ENCODE results near the gene SPINT3. TPM values are rescaled to one million over a fixed set of nuclear protein-coding genes. Genes with fewer than 3 reads are reported as not detected.

Gene SPINT3
- total RNA-seq, 4 donors from 2014 or later: 3.2 TPM; not detected in 3

GRCh38 chr20:45548410-45548809 is 33.0 kb upstream of the SPINT3 start:
- H3K4me3 ChIP-seq: no peak overlapping the region
- 93% methylated on average over 7 of the region's 7 CpGs for WGBS
- no peaks in the 10 kb centered on the region for H3K27me3 ChIP-seq
- no peak for DNase-seq (ENCODE audit: low spot score in 2 of 2)
- H3K36me3 ChIP-seq: no peaks in the 10 kb centered on the region
- H3K9me3 ChIP-seq: no peaks in the 10 kb centered on the region
- no peaks in the 10 kb centered on the region for H3K4me1 ChIP-seq
- H3K27ac ChIP-seq: no peak overlapping the region
- TF ChIP-seq POLR2AphosphoS5 (IDR thresholded peaks at IDR 0.05) (no peak), POLR2A (IDR thresholded peaks at IDR 0.05) (no peak), CTCF (IDR thresholded peaks at IDR 0.05) (no peak), EP300 (IDR thresholded peaks at IDR 0.05) (no peak)

DNA sequence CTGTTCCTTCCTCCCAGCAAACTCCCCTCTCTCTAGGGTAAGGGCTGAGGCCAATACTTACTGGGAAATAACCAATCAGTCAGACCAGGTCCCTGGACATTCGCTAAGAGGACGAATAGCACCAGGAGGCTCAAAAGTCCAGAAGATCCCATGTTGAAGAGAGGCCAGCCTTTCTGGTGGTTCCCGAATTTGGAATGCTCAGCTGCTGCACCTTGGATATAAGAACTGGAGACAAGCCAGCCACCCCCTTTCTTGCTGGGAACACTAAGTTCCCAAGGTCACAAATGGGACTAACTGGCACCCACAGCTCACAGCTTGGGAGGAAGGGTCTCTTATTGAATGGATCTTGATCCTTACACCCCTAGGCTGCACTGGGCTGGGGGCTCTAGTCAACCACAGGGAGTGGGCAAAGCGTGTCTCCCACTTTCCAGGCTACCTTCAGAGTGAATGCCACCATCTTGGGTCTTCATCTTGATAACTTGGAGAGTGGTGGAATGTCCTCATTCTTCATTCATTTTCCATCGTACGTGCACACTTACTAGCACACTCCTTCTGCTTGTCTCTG is 31.9 kb upstream of the SPINT3 start, which contains the start of gene EPPIN:
Gene EPPIN, minus strand, starts transcription at position 196 of the 565 bp plus-strand sequence. Its CDS starts 44 bp downstream, at position 152.
- TF ChIP-seq CTCF (IDR thresholded peaks at IDR 0.05) (no peak), POLR2A (IDR thresholded peaks at IDR 0.05) (no peak), POLR2AphosphoS5 (IDR thresholded peaks at IDR 0.05) (no peak), EP300 (IDR thresholded peaks at IDR 0.05) (no peak)
- H3K27ac ChIP-seq: no peak within 1 kb of the TSS
- H3K4me1 ChIP-seq: no peaks in the 10 kb centered on the region
- 86% methylated on average over 6 of the region's 6 CpGs for WGBS
- no peak for DNase-seq (ENCODE audit: low spot score in 2 of 2)
- H3K36me3 ChIP-seq: no peaks in the 10 kb centered on the region
- no peaks in the 10 kb centered on the region for H3K9me3 ChIP-seq
- H3K27me3 ChIP-seq: no peaks in the 10 kb centered on the region
- no peak within 1 kb of the TSS for H3K4me3 ChIP-seq

- no peaks in the 10 kb centered on the region for H3K9me3 ChIP-seq
- no peaks in the 10 kb centered on the region for H3K4me1 ChIP-seq
- H3K27ac ChIP-seq: no peak overlapping the region
- DNase-seq (ENCODE audit: low spot score in 2 of 2): no peak
- TF ChIP-seq POLR2AphosphoS5 (IDR thresholded peaks at IDR 0.05) (no peak), EP300 (IDR thresholded peaks at IDR 0.05) (no peak), POLR2A (IDR thresholded peaks at IDR 0.05) (no peak), CTCF (IDR thresholded peaks at IDR 0.05) (peak in 1 of 2 donors; percentile 20)
- H3K4me3 ChIP-seq: no peak overlapping the region
- WGBS: 30% methylated on average over 5 of the region's 5 CpGs
- no peaks in the 10 kb centered on the region for H3K27me3 ChIP-seq
- no peaks in the 10 kb centered on the region for H3K36me3 ChIP-seq
These were observed 30.5 kb upstream of the SPINT3 start for GRCh38 chr20:45545754-45546453.

DNA sequence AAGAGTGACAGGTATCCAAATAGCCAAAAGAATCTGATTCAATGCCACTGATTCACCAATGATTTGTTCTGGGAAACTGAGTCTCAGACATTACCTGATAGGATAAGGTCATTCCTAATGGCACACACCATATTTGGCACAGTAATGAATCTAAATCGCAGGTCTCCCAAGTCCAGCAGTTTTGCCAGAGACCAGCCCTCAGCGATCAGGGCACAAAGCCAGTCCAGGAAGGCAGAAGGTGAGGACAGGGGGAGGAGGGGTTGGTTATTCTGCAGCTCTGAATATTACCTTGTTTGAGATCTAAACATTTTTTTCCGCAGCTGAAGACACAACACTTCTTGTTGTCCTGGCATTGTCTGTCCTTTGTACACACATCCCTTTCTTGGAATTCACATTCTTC is 29.9 kb upstream of the SPINT3 start:
- Histone ChIP-seq H3K27ac (no peak overlapping the region), H3K36me3 (no peaks in the 10 kb centered on the region), H3K4me1 (no peaks in the 10 kb centered on the region), H3K9me3 (no peaks in the 10 kb centered on the region), H3K4me3 (no peak overlapping the region), H3K27me3 (peaks cover under 1% of the 10 kb centered on the region)
- DNase-seq (ENCODE audit: low spot score in 2 of 2): no peak
- WGBS: 76% methylated on average over 3 of the region's 3 CpGs
- TF ChIP-seq CTCF (IDR thresholded peaks at IDR 0.05): no peak
- TF ChIP-seq EP300 (IDR thresholded peaks at IDR 0.05): no peak
- TF ChIP-seq POLR2AphosphoS5 (IDR thresholded peaks at IDR 0.05): no peak
- no peak for TF ChIP-seq POLR2A (IDR thresholded peaks at IDR 0.05)

DNA sequence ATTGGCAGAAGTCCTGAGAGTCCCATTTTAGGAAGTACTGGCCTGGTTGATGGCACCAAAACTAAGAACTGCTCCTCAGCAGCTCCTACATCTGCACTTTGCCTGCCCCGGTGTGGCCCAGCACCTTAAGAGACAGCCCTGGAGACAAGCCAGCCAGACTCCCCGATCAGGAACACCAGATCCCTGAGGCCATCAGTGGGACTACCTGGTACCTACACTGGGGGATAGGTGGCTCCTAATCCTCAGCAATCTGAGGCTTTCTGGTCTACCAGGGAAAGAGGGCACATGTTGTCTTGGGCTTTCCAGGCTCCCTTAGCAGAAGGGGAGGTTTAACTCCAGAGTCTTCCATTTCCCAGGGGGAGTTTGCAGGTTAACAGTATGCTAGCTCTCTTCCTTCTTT is 24.0 kb upstream of the SPINT3 start, which contains the start of gene WFDC6:
Gene WFDC6, minus strand, starts transcription at position 101 of the 400 bp plus-strand sequence. Its CDS starts 75 bp downstream, at position 26.
- H3K27me3 ChIP-seq: peaks cover 25% of the 10 kb centered on the region
- no peak for DNase-seq (ENCODE audit: low spot score in 2 of 2)
- H3K4me1 ChIP-seq: no peaks in the 10 kb centered on the region
- H3K36me3 ChIP-seq: no peaks in the 10 kb centered on the region
- 83% methylated on average over 1 of the region's 2 CpGs for WGBS
- H3K27ac ChIP-seq: no peak within 1 kb of the TSS
- H3K4me3 ChIP-seq: no peak within 1 kb of the TSS
- no peaks in the 10 kb centered on the region for H3K9me3 ChIP-seq
- TF ChIP-seq CTCF (IDR thresholded peaks at IDR 0.05) (no peak), POLR2A (IDR thresholded peaks at IDR 0.05) (no peak), POLR2AphosphoS5 (IDR thresholded peaks at IDR 0.05) (no peak), EP300 (IDR thresholded peaks at IDR 0.05) (no peak)

Measured in suprapubic skin (tissue), 4 donors.